ENCODE measurements around the gene TMED6.

Gene TMED6

DNA sequence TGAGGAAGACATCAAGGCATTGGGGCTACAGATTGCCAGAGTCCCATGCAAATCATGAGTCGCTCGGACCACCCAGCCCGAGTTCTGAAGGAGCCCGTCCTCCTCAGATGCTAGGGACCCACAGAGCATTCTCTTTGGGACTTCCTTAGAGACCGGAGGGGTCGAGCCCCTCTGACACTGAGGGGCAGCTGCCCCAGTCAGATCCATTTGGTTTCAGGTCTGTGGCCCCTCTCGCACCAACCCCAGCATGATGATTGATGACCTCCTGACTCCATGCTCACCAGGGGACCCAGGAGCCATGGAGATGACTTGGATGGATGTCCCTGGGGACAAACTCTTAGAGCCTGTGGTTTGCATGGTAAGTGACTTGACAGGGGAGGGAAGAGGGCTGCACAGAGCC lies 29.2 kb downstream of the TMED6 start:
- DNase-seq = no peak

DNA sequence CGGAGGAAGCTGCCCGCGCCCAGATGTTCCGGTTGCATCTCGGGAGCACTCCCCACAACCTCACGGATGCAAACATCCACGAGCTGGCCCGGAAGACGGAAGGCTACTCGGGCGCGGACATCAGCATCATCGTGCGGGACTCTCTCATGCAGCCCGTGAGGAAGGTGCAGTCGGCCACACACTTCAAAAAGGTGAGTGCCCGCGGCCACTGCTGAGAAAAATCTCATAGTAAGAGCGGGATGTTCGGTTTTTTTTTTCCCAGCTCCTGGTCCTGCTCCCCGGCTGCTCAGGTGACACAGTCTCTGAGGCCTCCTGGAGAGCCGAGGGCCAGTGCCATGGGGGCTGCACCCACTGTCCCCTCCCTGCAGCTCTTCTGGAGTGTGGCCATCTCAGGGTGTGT lies 30.5 kb downstream of the TMED6 start:
- no peak for DNase-seq

DNA sequence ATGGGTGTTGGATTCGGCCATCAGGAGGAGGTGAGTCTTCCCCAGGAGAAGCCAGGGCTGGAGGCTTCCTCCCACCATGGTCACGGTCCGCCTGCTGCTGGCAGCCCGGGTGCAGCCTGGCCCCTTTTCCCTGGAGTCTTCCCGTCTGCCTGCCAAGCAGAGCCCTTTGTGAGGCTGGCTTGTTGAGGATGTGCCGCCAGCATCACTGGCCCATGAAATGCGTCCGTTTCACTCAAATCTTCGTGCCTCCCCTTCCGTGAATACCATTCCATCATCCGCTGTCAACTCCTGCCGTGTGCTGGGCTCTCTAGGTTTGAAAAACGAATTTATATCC lies 30.9 kb downstream of the TMED6 start:
- DNase-seq = no peak

DNA sequence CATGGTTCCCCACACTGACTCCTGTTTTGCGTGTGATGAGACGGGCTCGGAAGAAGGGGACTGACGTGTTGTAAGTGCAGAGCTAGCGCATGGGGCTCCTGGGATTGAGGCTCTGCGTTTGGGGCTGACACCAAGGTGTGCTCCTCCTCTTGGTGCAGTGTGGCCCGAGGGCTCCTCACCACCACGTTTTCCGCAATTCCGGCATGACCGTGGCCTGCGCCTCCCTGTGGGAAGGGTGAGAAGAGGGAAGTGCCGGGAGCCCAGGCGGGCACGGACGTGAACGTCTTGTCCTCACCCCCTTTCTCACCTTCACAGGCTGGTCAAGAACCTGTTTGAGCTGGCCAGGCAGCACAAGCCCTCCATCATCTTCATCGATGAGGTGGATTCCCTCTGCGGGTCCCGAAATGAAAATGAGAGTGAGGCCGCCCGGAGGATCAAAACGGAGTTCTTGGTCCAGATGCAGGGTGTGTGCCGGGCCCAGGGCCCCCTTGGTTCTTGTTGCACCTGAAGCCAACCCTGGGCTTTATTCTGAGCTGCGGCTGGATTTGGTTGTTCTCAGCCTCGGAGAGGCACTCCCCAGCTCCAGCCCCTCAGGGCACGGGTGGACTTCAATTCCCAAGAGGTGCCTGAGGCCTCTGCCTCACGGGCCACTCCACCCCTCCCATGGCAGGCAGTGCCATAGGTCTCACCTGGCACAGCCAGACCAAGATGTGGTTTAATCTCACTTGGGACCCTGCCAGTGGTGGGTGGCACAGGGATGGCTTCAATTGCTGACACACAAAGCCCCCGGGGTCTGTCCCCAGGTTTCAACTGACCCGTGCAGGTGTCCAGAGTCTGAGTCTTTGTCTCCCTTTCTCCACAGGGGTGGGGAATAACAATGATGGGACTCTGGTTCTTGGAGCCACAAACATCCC lies 31.5 kb downstream of the TMED6 start:
- DNase-seq = no peak

DNA sequence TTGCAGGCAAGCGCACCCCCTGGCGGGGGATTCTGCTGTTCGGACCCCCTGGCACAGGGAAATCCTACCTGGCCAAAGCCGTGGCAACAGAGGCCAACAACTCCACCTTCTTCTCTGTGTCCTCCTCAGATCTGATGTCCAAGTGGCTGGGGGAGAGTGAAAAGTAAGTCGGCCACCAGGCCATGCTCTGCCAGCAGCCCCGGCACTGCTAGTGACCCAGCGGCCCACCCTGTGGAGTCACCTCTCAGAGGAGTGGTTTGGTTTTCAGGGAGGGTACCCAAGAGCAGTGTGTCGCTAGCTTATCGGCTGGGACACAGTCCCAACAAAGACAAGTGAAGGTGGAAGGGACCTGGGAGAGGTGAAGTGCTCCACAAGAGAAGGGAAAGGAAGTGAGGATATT lies 32.2 kb downstream of the TMED6 start:
- no peak for DNase-seq

DNA sequence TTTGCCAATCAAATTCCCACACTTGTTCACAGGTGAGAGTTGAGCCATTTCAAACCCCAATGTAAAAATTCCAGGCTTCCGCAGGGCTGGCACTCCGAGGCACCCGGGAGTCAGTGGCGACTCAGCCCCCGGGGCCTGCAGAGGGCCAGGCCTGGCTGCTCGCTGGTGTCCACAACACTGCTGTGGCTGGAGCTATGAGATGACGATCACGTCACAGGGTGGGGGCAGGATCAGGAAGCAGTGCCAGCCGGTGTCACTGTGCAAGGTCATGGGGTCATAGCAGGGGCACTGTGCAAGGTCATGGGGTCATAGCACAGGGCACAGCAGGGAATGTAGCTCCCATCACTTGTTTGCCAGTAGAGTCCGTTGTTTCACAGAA lies 32.7 kb downstream of the TMED6 start:
- DNase-seq = no peak

DNA sequence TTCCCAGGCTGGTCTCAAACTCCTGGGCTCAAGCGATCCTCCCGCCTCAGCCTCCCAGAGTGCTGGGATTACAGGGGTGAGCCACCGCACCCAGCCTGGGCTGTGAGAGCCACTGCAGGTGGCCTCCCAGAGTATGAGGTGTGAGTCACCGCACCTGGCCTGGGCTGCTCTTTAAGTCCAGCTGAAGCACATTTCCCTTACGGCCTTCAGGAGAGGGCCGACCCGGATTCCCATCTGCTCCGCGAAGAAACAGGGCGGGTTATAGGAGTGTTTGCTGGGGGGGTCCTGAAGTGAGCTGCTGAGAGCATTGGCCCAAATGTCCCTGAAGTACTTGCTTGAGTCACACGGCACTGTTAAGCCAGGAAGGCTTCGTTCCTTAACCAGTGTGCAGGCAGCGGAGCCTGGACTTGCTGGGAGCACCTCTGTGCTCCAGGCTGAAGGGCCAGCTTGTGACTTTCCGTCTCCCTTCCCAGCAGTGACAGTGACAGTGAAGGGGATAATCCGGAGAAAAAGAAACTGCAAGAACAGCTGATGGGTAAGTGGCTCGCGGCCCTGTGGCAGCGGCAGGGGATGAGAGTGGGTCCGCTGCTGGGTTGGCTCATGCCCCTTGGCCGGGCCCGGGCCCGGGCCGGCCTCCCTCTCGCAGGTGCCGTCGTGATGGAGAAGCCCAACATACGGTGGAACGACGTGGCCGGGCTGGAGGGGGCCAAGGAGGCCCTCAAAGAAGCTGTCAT lies 33.2 kb downstream of the TMED6 start:
- DNase-seq = no peak

DNA sequence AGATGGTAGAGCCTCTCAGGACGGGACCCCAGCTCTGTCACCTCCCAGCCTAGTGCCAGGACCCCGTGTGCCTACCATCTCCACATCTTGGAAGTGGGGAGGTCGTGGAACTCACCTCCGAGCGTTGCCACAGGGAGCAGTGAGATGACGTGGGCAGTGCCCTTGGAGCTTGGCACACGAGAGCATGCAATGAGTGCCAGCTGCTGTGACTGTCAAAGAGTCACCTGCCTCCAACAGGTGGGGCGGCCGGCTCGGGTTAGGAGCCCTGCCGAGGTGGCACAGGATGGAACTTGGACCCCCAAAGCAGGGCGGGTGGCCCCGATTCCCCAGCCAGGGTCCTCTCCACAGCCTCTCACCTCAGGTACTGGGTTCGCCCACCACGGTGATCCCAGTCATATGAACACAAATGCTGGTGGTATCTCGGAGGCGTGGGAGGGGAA lies 35.0 kb downstream of the TMED6 start:
- no peak for DNase-seq

DNA sequence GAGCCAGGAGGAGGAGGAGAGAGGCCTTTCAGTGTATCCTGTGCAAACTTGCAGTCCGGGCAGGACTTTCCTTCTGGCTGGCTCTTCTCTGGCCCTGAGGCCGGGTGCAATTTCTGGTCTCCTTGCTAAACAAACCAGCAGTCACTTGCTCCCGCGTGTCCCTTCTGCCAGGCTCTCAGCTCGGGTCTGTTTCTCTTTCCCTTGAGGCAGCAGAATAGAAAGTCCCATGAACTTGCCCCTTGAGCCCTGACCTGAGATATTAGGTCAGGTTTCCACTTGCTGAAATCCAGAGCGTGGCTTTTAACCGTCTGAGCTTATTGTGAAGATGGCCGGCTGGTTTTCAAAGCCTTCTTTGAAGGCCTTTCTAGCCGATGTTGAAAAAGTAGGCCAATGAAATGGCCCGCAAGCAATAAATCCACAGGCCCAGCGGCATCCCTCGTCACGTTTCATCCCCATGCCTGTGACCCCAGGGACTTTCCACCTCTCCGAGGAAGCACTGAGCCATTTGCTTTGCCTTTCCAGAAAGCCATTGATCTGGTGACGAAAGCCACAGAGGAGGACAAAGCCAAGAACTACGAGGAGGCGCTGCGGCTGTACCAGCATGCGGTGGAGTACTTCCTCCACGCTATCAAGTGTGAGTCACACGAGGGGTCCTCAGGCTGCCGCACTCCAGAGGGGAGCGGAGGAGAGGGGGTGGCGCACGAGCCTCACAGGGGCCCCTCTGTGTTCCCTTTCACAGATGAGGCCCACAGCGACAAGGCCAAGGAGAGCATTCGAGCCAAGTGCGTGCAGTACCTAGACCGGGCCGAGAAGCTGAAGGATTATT lies 35.9 kb downstream of the TMED6 start:
- DNase-seq = peak; percentile 61

DNA sequence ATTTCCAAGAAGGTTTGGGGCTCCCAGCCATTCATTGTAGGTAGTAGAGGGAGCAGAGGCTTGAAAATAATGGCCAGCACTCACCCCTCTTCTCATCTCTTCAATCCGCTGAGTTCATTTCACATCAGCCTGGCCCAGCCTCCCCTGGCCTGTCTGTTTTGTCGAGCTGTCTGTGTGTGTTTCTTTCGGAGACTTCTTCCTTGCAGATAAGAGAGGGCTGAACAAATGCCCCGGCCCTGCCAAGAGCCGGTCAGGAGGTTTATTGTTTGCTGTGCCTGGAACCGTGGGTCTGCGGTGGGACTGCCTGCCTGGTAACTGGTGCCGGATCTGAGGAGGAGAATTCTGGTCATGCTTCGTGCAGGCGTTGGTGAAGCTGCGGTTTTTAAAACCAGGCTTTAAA lies 37.1 kb downstream of the TMED6 start:
- no peak for DNase-seq

DNA sequence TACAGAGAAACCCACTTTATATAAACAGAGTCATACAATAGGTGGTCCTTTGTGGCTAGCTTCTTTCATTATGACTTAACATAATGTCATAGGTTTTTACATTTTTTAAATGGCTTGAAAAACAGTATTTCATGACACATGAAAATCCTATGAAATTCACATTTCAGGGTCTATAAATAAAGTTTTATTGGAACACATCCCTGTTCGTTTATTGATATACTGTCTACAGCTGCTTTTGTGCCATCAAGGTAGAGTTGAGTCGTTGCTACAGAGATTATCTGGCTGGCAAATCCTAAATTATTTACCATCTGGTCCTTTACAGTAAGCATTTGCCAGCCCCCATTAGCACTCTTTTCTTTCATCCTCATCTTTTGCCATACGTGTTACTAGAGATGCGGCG lies 38.1 kb downstream of the TMED6 start:
- DNase-seq = no peak

DNA sequence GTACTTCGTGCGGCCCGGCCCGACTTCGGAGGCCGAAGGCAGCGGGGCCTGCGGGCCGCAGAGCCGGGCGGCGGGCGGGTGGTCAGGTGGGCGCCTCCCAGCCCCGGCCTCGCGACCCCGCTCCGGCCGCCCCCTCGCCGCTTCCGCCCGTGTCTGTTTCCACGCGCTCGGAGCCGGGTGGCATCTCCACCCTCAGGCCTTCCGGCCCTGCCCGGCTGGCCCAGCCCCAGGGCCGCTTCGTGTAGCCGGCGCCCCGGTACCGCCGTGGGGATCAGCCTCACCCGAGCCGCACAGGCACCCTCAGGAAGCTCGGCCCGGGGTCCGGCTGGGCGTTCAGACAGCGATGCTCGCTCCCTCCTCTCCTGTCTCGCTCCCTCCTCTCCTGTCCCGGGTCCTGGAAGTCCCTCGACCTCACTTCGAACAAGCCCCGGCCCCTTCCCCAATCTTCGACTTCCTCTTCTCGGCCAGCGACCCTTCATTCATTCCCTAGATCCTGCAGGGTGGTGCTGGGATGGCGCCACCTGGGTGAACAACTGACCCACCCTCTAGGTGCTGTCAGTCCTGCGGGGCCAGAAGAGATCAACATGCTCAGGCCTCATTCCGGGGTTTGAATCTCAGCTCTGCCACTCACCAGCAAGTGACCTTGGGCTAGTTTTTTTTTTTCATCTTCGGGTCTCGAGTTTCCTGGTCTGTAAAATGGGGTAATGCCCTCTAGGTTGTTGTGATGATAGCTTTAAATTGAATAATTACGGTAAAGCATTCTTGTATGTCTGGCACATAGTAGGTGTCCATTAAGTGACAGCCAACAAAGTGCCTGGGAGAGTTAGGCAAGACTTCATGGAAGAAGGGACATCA lies 39.8 kb downstream of the TMED6 start:
- peak; percentile 64 for DNase-seq

DNA sequence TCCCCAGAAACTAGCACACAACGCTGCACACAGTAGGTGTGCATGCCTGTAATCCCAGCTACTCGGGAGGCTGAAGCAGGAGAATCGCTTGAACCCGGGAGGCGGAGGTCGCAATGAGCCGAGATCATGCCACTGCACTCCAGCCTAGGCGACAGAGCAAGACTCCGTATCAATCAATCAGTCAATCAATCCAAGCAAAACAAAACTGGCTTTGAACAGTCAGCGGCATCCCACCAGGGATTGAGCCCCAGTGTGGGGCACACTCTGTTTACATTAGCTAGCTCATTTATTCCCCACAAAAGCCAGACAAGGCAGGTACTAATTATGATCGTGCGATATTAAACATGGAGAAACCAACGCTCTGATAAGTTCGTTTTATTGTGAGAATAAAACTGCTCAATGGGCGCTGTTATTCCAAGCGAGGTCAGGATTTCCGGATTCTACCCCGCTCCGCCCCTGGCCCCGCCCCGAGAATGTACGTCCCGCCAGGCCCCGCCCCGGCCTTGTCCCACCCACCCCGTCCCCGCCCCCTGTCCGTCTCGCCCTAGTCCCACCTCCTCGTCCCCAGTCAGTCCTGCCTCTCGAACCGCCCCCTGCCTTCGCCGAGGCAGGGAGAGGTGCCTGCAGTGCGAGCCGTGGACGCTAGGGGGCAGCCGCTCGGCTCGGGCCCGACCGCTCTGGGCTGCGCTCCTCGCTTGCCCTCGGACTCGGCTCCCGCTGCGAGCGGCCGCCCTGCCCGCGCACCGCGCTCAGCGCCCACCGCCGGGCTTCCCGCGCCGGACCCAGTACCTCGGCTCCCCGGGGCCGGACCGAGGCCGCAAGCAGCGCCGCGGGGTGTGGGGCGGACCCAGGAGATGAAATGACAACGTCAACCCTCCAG lies 40.7 kb downstream of the TMED6 start, which contains the start of gene VPS4A:
Gene VPS4A, plus strand, starts transcription at position 698 of the 880 bp plus-strand sequence. Its CDS starts 162 bp downstream, at position 860.
- peak; percentile 99 for DNase-seq

DNA sequence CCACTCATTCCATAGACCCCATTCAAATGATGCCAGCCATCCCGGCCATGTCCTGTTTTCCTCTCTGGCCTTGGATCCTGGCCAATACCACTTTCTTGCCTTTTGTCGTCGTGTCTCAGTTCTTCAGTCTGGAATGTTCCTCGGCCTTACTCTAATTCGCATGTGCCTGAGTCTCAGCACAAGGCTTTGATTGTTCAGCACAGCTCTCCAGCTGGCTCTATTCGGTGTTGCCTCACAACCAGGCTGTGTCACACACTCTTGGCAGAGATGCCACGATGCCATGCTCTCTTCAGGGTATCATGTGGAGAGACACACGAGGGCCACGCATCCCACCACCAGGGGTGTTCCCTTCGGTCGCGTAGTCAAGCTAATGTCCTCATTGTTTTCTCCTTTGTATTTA lies 42.3 kb downstream of the TMED6 start:
- no peak for DNase-seq

DNA sequence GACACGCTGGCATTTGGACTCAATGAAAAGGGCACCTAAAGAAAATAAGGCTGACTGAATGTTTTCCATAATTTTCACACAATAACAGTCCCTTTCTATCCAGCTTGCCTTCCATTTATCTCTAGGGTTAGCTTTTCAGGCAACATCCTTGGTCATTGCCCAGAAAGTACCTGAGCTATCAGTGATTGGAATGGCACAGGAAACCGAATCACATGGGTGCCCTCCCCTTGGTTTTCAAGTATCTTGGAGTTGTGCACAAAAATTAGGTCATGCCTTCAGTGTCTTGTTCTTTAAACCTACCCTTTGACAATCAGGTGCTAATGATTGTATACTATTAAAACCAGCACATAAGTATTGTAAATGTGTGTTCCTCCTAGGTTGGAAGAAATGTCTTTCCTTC lies 43.7 kb downstream of the TMED6 start:
- no peak for DNase-seq

DNA sequence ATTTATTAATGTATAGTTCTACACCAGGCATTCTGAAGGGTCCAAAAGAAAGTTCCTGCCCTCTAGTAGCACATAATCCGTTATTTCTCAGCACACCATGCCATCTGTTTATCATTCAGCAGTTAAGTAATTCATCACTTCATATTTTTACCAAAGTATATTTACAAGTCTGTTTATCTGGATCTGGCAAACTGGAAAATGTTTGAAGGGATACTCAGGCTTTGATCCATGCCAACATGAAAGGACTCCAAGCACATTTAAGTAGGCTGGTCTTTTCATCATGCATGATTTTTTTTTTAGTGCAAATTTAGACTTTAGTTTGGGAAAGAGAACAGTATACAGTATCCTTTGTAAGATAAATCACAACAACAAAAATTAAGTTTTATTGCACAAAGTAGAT lies 44.5 kb downstream of the TMED6 start:
- DNase-seq = no peak

DNA sequence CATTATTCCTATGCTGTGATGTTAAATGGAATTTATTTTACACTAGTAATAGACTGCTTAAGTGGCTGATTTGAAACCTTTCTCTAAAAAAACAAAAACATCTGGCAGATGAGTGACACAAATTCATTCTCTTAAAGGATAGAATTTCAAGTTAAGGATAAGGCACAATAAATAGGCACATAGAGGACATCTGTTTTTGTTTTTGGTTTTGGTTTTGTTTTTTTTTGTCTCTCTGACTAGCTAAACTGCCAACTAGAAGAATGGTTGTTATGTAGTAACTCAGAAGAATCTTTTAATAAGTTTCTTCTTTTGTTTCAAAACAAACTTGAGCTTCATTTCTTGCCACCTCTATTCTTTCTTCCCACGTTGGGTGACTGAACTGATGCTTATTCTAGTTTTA lies 45.6 kb downstream of the TMED6 start:
- no peak for DNase-seq

DNA sequence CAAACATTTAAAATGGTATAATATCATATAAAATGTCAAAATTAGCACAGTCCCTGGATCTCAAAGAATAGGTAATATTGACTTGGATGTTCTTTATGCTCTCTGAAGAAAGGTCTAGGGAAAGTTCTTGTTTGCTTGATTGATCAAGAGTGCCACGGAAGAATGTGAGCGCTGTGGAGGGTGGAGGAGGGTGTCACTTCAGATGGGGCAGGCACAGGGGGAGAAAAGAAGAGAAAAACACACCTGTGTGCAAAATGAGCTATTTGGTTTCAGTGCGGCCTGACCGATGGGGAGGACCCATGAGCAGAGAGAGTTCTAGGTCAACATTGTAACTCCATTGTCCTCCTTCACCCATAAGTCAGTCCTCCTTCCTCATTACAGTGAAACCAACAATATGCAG lies 49.3 kb downstream of the TMED6 start:
- no peak for DNase-seq

DNA sequence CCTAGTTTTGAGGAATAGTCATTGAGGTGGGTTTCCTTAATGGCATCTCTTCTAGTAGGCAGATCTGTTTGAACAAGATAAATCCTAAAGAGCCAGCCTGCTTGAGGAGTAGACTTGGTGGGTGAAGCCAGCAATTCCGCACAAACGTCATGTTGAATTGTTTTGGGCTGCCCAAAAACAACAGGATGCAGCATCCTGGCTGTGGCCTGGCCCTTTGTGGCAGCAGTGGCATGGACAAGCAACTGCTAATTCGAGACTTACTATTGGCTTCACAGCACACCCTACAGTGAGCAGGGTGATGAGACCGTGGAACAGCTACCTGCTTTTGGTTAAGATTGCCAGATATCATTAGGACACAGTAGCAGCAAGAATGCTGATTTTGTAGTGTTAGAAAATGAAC lies 49.7 kb downstream of the TMED6 start:
- DNase-seq = no peak

DNA sequence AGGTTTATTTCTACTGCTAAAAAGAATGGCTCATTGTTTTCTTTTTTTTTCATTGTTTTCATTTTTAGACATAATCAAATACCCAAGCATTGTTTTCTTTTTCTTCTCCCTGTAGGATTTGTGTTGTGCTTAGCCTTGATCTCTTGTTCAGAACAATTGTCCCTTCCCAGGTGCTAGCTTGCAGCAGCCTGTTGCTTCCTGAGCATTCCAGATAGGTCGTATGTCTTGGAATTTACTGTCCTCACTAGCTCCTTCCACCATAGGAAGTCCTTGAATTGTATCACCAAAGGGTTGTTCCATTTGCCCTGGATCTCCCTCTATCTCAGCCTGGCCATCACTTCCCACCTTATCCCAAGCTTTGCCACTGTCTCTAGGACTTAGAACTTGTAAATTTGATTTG lies 50.4 kb downstream of the TMED6 start:
- DNase-seq = no peak

DNA sequence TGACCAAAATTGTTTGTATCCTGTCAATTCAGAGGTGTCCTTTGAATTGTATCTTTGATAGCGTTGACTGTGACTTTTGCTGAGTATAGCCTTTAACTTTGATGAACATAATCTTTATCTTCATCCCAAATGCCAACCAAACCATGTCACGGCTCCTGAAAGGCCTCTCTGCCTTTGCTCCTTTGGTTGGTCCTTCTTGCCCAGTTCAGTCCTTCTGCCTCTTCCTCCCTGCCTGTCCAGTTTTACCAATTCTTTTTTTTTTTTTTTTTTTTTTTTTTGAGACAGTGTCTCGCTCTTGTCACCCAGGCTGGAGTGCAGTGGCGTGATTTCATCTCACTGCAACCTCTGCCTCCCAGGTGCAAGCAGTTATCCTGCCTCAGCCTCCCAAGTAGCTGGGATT lies 53.3 kb downstream of the TMED6 start:
- DNase-seq = no peak

All from hematopoietic multipotent progenitor cell treated with erythropoietin and hydrocortisone succinate and interleukin-3 and kit ligand, for 4 days (in vitro differentiated cells).